HT-29 (cell line): Measurements from ENCODE around the gene LAYN. TPM values are rescaled to one million over a fixed set of nuclear protein-coding genes. Genes with fewer than 3 reads are reported as not detected.
A peak's percentile ranks its signal among the peaks of the same experiment; 100 is the strongest.

Experiments
- DNase-seq: peaks from one replicate; pipeline ENCODE4 v3.0.0-alpha.2; 2015; ENCODE audit warnings: low spot score
- total RNA-seq: library from RNA; depleted of rRNA; stranded (reverse); fragments of >200 nt; shearing (Covaris generic); gene quantifications from 2 replicates; pipeline ENCODE4 v1.2.3, GENCODE V29; 2014; rRNA removed

The LAYN gene, protein sequence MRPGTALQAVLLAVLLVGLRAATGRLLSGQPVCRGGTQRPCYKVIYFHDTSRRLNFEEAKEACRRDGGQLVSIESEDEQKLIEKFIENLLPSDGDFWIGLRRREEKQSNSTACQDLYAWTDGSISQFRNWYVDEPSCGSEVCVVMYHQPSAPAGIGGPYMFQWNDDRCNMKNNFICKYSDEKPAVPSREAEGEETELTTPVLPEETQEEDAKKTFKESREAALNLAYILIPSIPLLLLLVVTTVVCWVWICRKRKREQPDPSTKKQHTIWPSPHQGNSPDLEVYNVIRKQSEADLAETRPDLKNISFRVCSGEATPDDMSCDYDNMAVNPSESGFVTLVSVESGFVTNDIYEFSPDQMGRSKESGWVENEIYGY
- total RNA-seq: not detected in 2 replicates

DNA sequence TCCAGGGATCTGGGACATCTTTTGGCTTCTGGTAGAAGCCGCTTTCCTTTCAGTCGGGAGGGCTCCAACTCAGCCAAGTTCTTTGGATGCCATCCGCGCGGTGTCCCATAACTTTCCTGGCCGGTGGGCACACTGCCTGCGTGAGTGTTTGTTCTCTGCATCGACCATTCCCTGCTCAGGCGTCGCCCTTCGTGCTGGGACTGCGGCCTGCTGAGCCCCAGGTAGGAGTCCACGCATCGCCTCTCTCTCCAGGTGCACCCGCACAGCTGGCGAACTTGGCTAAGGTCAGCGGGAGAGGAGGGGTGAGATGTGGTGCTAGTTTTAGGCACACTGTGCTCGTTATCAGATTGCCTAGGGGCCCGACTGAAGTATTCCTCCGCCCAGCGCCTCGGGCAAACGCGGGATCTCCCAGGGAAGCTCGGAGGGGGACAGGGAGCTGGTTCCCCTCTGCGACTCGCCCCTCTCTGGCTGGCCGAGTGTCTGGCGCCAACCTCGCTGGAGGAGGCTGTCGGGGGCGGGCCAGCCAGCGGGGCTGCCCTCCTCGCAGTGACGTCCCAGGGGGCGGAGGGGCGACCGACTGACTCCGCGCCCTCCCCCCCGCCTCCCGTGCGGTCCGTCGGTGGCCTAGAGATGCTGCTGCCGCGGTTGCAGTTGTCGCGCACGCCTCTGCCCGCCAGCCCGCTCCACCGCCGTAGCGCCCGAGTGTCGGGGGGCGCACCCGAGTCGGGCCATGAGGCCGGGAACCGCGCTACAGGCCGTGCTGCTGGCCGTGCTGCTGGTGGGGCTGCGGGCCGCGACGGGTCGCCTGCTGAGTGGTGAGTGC is at the start of gene LAYN:
TSS of gene LAYN (plus strand) at position 607 of the 823 bp plus-strand sequence. CDS start at position 731, 124 bp downstream.
- no peak for DNase-seq

DNA sequence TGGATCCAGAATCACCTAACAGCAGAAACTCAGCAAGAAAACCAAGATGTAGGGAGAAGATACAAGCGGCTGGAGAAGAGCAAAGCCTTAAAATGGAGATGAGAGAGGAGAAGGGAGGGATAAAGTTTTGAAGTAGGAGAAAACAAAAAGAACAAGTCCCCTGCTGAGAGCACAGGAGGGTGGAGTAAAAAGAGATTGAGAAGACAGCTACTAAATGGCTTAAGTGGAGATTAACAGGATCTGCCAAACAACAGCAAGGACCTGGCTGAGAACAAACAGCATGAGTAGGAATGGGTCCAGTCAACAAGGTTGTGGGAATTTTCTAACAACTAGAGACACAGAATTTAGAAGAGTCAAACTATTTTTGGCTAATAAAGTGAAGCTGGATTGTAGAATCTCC is 46.5 kb upstream of the LAYN start:
- no peak for DNase-seq

DNA sequence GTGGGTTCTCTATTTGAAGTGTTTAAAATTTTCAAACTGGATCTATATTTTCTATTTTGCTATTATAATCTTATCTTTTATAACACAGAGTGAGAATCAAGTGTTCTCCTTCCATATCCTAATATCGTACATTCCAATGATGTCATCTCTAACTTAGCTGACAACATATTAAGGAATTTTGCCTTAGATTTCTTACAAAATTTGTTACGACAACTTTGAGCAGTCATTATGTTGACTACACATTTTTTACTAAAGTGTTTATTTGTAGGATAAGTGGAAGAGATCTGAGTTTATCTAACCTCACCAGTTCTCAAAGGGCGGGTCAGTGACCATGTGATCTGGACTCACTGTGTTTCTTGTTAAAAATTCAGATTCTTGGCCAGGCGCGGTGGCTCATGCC is 41.0 kb upstream of the LAYN start:
- no peak for DNase-seq

DNA sequence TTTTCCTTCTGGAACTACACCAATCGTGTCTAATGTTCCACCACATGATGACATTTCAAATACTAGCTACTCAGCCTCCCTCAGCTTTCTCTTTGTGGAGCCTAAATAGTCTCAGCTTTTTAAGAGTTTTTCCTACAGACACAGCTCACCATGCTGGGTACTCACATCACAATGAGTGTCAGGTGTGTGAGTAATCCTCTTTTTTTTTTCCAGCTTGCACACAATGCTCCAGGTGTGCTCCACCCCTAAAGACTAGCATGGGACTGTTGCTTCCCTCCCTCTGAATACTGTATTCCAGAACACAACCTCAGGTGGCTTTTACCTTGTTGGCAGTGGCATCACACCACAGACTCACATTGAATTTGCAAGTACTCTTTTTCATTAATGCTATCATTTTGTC is 40.0 kb upstream of the LAYN start:
- no peak for DNase-seq

DNA sequence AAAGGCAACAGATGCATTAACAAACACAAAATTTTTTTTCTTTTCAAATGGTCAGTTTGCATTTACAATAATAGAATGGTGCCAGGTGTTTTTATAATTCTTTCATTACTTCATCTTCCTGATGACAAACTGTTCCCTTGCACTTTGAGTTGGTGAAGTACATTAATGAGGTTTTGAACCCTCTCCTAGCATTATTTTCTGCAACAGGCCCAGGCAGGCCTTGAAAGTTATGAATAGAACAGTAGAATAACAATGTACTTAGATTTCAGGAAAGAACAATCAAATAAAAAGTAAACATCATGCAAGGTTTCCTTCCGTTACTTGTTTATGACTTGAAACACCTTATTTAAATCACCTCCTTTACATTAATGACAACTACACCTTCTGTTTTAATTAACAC is 37.9 kb upstream of the LAYN start:
- no peak for DNase-seq

DNA sequence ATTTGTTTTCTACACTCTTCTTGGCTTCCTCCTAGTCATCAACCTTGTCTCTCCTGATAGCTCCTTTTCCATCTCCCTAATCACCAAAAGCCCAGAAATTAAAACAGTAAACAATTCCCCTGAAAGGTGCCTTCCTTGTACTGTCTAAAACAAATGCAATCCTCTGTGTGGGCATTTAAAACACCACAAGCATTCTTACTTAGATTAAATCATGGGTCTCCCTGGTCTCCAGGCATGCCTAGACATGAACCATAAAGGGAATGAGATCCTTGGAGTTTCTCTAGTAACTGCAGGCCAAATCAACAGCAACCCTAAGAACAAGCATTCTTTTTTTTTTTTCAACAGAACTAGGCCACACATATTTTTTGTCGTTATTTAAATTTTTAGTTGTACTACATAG is 30.2 kb upstream of the LAYN start:
- DNase-seq: no peak

DNA sequence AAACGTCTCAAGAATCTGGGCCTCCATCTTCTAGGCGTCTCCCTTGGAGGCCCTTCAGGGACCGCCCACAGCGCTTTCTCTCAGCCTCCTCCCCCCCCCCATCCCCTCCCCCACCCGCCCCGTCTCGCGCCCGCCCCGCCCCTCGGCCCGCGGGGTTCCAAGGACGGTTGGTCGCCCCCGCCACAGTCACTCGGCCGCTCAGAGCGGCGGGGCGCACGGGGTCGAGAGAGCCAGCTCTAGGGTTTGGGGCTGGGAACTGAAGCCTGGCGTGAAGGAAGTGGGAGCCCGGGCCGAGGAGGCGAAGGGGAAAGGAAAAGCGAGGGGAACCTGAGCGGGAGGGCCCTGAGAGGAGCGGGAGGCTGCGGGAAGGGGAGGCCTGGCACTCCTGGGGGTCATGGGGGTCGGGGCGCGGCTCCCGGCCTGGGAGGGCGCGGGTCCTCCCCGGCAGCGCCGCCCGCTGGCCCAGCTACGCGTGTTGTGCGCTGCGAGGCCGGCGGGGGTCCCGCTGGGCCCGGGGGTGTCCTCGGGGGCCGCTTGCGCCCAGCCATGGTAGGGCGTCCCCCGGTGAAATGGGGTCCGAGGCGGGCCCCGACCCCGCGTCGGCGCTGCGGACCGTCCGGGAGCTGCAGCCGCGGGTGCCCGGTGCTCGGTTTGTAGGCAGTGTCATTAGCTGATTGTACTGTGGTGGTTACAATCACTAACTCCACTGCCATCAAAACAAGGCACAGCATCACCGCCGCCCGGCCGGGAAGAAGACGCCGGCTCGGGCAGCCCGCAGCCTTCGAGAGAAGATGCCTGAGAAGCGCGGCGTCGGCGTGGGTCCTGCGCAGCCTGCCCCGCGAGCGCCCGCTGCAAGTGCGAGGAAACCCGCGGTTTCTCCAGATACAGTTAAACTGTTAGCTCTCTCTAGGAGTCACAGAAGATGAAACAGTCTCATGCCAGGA is 28.0 kb upstream of the LAYN start, which contains the start of gene BTG4:
TSS of gene BTG4 (minus strand) at position 91 of the 944 bp plus-strand sequence. CDS start 13,610 bp downstream, outside the sequence.
- no peak for DNase-seq

DNA sequence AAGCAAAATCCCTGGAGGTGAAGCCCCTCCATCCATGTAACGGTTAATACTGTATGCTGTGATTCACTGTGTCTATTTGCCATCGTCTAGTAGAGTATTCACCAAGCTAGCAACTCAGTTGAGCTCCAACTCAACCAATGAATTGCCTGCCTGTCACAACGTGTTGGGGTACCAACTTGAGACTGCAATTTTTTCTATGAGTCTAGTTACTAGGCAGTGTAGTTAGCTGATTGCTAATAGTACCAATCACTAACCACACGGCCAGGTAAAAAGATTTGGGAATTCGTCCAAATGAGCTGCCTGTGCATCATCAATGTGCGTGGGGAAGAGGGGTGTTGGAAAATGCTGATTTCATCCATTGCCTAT is 27.3 kb upstream of the LAYN start:
- no peak for DNase-seq

DNA sequence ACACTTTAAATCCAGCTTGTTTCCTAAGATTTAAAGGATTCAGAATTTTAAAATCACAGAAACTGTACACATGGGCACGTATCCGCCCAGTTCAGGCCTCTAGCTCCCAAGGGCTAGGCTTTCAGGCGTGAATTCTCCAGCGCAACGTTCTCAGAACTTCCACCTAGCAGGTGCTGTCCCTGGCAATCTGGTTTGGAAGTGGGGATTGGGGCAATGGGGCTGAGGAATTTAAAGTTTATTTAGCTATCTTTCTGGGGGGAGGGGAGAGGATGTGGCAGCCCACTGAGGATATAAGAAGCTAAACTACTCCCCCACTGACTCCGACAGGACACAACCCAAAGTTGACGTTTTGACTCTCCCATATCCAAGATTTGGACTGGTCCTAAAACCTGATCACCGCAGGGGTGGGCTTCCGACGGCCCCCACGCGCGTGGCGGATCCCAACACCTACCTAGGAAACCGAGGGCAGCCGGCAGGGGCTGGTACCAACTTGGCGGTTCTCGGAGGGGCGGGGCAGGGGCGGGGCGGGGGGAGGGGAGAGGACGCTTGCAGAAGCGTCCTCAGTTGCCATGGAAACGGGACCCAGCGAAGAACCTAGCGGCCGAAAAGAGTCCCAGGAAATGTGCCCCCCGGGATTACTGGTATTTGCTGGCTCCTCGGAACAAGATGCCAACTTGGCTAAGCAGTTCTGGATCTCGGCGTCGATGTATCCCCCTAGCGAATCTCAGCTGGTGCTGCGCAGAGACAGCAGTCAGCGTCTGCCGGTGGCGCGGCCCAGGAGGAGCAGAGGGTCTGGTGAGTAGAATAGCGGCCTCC is 26.1 kb upstream of the LAYN start, which contains the start of gene HOATZ:
TSS of gene HOATZ (plus strand) at position 563 of the 816 bp plus-strand sequence. CDS start at position 570, 7 bp downstream.
- DNase-seq: no peak

DNA sequence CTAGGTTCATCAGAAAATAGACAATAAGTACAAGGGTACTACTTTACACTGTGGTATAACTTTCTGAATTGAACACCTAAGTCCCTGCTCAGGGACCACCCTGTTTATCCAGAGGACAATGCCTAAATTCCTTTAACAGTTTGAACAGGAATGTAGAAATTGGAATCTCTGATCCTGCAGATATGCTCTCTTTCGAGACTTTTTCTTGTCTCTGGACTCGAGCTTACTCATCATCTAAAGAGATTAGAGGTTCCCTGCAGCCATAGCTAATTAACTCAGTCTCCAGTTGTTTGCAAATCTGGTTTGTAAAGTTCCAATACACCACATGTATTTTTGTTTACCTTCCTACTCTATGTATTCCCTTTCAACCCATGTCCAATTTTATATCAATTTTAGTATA is 24.9 kb upstream of the LAYN start:
- no peak for DNase-seq

DNA sequence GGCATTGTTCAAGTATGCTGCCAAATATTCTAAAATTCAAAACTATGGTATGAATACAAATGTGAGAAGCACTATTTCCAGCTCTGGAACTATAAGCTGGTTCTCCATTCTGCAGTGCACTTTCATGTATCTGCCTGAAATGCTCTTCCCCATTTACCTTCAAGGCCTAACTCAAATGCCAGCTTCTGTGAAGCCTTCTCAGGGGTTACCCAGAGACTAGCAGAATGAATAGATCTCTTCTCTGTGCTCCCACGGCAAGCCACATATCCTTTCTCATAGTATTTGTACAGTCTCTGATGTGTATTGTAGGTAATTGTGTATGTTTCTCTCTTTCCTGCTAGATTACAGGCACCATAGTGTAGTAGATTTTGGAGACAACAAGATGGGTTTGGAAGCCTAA is 21.9 kb upstream of the LAYN start:
- no peak for DNase-seq

DNA sequence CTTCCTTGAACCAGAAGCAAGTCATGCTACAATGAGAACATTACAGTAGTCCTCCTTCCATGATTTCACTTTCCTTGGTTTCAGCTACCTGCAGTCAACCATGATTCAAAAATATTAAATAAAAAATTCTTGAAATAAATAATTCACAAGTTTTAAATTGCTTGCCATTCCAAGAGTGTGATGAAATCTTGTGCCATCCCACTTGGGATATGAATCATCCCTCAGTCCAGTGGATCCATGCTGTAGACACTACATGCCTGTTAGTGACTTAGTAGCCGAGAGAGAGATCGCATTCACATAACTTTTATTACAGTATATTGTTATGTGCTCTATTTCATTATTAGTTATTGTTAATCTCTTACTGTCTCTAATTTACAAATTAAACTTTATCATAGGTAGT is 20.0 kb upstream of the LAYN start:
- no peak for DNase-seq

DNA sequence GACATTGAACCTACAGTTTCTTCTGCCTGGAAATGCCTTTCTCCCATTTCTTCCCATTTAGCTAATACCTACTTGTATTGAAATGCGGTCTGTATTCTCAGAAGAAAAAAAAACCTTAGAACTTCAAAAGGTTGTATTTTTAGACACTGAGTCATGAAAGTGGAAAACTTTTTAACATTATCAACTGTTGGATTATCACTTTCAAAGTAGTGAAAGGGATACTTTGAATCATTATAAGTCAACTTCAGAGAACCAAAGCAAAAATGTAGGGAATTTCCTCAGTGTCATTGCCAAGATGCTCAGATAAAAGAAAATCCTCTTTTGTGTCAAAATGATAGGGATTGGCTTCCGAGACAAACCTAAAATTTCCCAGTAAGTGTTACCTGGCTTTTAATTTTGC is 19.4 kb upstream of the LAYN start:
- no peak for DNase-seq

DNA sequence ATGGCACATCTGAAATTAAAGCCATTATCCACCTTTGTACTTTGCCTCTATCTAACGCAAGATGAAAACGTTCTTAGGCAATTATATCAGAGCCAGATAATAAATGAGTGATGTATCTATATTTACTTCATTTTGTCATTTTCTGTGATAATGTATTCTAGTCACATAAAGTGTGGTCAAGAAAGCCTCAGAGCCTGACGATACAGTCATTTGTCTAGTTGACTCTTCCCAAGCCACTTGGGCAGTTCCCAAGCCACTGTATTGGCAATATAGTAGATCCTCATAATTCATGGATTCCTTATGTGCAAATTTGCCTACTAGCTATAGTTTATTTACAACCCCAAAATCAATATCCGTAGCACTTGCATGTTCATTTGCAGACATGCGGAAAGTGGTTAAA is 18.1 kb upstream of the LAYN start:
- DNase-seq: no peak

DNA sequence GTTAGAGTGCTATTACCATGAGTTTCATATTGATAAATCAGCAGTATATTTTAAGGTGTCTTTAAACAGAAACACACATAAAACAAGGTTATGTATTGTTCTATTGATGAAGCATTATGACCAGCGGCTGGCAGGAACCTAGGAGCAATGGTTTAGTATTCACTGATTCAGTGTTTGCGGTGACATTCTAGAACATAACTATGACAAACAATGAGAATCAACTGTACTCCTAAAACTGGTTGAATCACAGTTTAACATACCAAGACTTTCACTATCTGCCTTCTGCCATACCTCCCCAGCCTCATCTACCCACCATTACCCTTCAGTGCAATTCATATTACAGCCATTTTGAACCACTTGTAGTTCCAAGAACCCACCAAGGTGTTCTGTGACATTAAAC is 17.2 kb upstream of the LAYN start:
- no peak for DNase-seq

DNA sequence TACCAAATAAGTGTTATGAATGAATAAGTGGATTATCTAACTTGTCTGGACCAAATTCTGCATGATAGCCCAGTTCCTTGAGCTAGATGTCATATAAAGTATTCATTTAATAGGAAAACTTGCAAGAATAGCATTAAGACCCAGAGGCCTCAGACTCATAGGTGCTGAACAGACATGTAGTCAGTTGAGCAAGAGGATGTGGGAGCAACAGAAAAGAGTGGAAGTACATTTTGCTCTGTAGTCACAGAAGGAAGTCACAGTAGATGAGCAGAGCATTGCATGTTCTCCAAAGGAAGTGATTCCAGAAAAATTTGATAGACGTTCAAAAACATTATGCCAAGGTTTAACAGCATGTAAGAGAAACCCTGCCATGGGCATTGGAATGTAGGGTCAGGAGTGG is 16.5 kb upstream of the LAYN start:
- DNase-seq: no peak

DNA sequence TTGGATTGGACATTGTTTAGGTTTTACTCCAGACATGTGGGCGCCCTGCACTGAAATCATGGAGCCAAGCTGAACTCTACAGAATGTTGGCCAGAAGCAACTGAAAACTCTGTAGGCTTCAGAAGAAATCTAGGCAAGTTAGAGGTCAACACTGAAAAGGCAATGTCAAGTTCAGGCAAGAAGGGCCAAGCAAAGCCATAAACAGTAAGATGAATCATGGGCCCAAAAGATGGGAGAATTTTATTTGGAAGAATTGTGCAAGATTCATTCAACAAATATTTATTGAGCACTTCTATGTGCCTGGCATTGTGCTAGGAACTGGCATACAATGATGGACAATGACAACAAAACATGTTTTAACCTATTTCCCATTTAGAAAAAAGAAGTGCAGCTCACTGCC is 15.1 kb upstream of the LAYN start:
- DNase-seq: no peak

DNA sequence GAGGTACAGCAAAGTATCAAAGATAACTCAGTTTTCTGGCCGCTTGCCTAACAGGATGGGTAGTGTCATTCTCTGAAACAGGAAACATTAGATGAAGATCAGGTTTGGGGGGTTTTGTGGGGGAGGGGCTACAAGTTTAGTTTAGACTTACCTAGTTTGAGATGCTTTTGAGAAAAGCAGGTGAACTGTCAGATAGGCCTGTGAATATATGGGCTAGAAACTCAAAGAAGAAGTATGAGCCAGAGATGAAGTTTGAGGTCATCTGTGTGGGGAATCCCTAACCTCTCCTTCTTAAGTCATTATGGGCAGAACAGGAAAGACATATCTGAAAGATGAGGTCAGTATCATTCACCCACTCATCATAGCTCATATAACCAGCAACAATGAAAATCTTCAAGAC is 14.0 kb upstream of the LAYN start:
- DNase-seq: no peak

DNA sequence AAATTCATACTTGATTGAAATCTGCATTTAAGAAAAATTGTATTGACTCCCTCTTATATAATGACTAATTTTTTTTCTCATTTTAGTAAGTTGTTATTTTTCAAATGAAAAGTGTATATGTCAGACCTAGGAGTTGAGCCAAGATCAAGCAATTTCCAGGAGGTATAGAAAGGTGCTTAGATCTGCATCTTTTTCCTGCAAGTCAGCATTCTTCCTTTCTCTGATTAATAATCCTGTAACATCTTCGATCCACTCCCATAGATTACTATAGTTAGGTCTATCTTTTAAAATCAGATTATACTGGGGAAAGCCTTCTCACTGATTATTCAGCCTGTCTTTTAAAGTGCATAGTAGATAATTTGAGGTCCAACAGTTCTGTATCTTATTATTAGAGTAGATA is 13.2 kb upstream of the LAYN start:
- no peak for DNase-seq

DNA sequence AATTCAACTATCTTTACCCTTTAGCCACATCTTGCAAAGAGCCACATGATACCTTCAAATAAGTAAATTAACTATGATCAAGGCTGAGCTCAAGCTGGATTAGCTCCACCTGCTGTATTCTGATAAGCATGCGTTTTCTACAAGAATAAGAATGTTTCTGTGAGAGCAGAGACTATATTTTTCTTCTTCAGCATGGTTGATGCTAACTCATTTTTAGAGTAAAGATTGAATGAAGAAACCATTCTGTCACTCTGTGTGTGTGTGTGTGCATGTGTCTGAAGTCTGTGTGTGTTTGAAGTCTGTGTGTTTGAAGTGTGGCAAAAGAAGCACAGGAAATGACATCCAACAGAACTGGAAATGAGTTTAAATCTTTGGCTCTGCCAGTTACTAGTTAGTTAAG is 12.0 kb upstream of the LAYN start:
- DNase-seq: peak; percentile 33

DNA sequence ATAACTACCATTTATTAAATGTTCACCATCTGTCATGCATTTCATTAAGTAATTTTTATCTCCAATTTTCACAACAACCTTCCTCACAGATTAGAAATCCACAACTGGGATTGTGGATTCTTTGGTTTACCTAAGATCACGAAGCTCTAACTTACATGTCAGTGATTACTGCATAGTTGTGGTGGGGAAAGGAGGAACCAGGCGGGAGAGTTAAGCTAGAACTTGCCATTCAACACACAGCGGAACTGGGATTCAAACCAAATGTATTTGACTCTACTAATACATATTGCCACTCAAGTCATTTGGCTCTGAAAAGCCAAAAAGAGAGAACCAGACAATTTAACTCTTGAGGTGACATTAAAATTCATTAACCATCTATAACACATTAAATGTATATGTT is 10.4 kb upstream of the LAYN start:
- no peak for DNase-seq
